Caco-2 (cell line): ENCODE results near the gene NFATC2. TPM values are rescaled to one million over a fixed set of nuclear protein-coding genes. Genes with fewer than 3 reads are reported as not detected.

Source experiments
- BruUV-seq: library from RNA; stranded (reverse); fragments of 400-500 nt; replicated peaks from 2 replicates; lab custom pipeline; 2021; lab: Mats Ljungman, UMichigan
- CTCF ChIA-PET: fragments of 300-600 bp; sonication (Branson Sonifier 250); formaldehyde crosslinking; loops from one replicate; lab custom pipeline; 2022; ENCODE audit warnings: antibody characterized with exemption; lab: Charles Lee
- POLR2A ChIA-PET: fragments of 300-600 bp; sonication (Branson Sonifier 250); formaldehyde crosslinking; loops from one replicate; lab custom pipeline; 2022; ENCODE audit warnings: antibody characterized with exemption; lab: Charles Lee
- DNase-seq, 2 experiments: peaks; one replicate each; pipeline versions ENCODE4 v3.0.0 to v3.0.0-alpha.2; 2020 to 2022
- H3K27me3 ChIP-seq: replicated peaks from 2 replicates; pipeline ENCODE4 v1.6.0; 2011; ENCODE audit warnings: low read length; ENCODE audit not compliant: control insufficient read depth, insufficient read depth
- H3K36me3 ChIP-seq: 2 replicates; pipeline ENCODE4 v1.5.1; 2011; ENCODE audit warnings: low read length; ENCODE audit not compliant: control insufficient read depth, insufficient read depth
- H3K4me1 ChIP-seq: fragments of 250-450 bp; sonication (Bioruptor Pico); 2 replicates; pipeline ENCODE4 v1.5.1; 2020; ENCODE audit warnings: mild to moderate bottlenecking
- H3K4me3 ChIP-seq: 2 replicates; pipeline ENCODE4 v1.5.1; 2011; ENCODE audit warnings: low read depth, mild to moderate bottlenecking, control low read depth, low read length
- H3K9me3 ChIP-seq: fragments of 250-450 bp; sonication (Bioruptor Pico); 2 replicates; pipeline ENCODE4 v1.5.1; 2020; ENCODE audit warnings: mild to moderate bottlenecking, moderate library complexity
- H3K27ac Mint-ChIP-seq: one replicate; pipeline ENCODE4 v1.8.0; 2022; ENCODE audit warnings: mixed read lengths; ENCODE audit not compliant: unreplicated experiment
- H3K27me3 Mint-ChIP-seq: one replicate; pipeline ENCODE4 v1.8.0; 2022; ENCODE audit warnings: mixed read lengths; ENCODE audit not compliant: insufficient read depth, unreplicated experiment
- H3K36me3 Mint-ChIP-seq: one replicate; pipeline ENCODE4 v1.8.0; 2022; ENCODE audit warnings: mild to moderate bottlenecking, mixed read lengths; ENCODE audit not compliant: insufficient read depth, unreplicated experiment
- H3K4me1 Mint-ChIP-seq: one replicate; pipeline ENCODE4 v1.8.0; 2022; ENCODE audit warnings: low read depth, mixed read lengths; ENCODE audit not compliant: unreplicated experiment
- H3K4me3 Mint-ChIP-seq: one replicate; pipeline ENCODE4 v1.8.0; 2022; ENCODE audit warnings: mild to moderate bottlenecking, moderate library complexity, mixed read lengths; ENCODE audit not compliant: unreplicated experiment
- H3K9me3 Mint-ChIP-seq: one replicate; pipeline ENCODE4 v1.8.0; 2022; ENCODE audit warnings: mixed read lengths; ENCODE audit not compliant: unreplicated experiment
- intact Hi-C: fragments of 100-400 bp; cut with micrococcal nuclease; formaldehyde crosslinking; loops from one replicate; pipeline ENCODE4 v1.10.0; 2022; ENCODE audit not compliant: unreplicated experiment
- total RNA-seq: library from RNA; stranded (reverse); gene quantifications from 2 replicates; pipeline ENCODE4 v1.2.3, GENCODE V29; 2022
- TF ChIP-seq, protein P1 (sequence below), 2 experiments: fragments of 200-600 bp in 1 of 2; IDR thresholded peaks; 1 replicate in 1 of 2; 2 replicates in 1 of 2; pipeline versions ENCODE4 v1.5.1 to v1.8.0; 2011 to 2022; ENCODE audit warnings: antibody characterized with exemption in 1 of 2, control low read depth in 1 of 2, inconsistent platforms in 1 of 2, low read depth in 1 of 2, low read length in 1 of 2, mild to moderate bottlenecking in 1 of 2, moderate library complexity in 1 of 2; ENCODE audit not compliant: insufficient read depth in 1 of 2, severe bottlenecking in 1 of 2, unreplicated experiment in 1 of 2

The NFATC2 gene
- total RNA-seq, 1 experiment from 2014 or later: 20.8 TPM

DNA sequence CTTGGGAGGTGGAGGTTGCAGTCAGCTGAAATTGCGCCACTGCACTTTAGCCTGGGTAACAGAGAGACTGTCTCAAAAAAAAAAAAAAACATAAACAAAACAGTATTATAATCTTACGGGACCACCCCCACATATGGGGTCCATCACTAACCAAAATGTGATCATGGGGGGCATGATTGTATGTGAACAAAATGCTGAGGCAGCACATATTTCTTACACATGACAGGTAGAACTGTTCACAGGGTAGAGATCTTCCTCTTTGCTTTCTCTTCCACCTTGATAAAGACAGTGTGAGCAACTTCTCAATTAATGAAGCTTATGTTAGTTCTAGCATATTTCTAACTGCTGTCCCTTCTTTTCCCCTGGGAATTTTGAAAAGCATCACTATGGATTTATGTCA lies 24.7 kb downstream of the NFATC2 start:
- CTCF ChIA-PET: no interaction called here
- no peaks in the 10 kb centered on the region for H3K9me3 ChIP-seq
- intact Hi-C loops: no loop called here
- Mint-ChIP-seq H3K27me3 (no peaks in the 10 kb centered on the region), H3K9me3 (no peaks in the 10 kb centered on the region), H3K27ac (no peak overlapping the region), H3K4me1 (no peaks in the 10 kb centered on the region), H3K4me3 (no peak overlapping the region), H3K36me3 (peaks cover 38% of the 10 kb centered on the region)
- TF ChIP-seq, protein P1, sequence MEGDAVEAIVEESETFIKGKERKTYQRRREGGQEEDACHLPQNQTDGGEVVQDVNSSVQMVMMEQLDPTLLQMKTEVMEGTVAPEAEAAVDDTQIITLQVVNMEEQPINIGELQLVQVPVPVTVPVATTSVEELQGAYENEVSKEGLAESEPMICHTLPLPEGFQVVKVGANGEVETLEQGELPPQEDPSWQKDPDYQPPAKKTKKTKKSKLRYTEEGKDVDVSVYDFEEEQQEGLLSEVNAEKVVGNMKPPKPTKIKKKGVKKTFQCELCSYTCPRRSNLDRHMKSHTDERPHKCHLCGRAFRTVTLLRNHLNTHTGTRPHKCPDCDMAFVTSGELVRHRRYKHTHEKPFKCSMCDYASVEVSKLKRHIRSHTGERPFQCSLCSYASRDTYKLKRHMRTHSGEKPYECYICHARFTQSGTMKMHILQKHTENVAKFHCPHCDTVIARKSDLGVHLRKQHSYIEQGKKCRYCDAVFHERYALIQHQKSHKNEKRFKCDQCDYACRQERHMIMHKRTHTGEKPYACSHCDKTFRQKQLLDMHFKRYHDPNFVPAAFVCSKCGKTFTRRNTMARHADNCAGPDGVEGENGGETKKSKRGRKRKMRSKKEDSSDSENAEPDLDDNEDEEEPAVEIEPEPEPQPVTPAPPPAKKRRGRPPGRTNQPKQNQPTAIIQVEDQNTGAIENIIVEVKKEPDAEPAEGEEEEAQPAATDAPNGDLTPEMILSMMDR (IDR thresholded peaks at IDR 0.05; ENCODE audit: insufficient read depth in 1 of 2, low read depth in 1 of 2, low read length in 1 of 2, severe bottlenecking in 1 of 2, unreplicated experiment in 1 of 2): no peak
- no peaks in the 10 kb centered on the region for H3K4me1 ChIP-seq
- H3K4me3 ChIP-seq: no peak overlapping the region
- no peak for DNase-seq
- BruUV-seq: no TSS peak
- POLR2A ChIA-PET: no interaction called here
- no peaks in the 10 kb centered on the region for H3K27me3 ChIP-seq
- H3K36me3 ChIP-seq: peaks cover 4% of the 10 kb centered on the region

DNA sequence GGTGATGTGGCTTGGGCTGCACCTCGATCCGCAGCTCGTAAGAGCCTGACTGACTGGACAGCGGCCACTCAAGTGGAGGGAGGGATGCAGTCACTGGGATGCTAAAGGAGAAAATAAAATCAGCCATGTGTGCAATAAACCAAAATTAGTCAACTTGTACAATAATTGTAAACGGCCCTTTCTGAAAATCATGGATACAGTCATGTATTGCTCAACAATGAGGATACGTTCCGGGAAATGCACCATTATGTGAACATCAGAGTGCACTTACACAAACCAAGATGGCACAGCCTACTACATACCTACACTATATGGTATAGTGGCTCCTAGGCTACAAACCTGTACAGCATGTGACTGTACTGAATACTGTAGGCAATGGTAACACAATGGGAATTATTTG lies 25.7 kb downstream of the NFATC2 start:
- Mint-ChIP-seq H3K9me3 (no peaks in the 10 kb centered on the region), H3K36me3 (peaks cover 43% of the 10 kb centered on the region), H3K27me3 (no peaks in the 10 kb centered on the region), H3K4me3 (no peak overlapping the region), H3K4me1 (peaks cover under 1% of the 10 kb centered on the region), H3K27ac (no peak overlapping the region)
- H3K9me3 ChIP-seq: no peaks in the 10 kb centered on the region
- intact Hi-C loops: no loop called here
- H3K27me3 ChIP-seq: no peaks in the 10 kb centered on the region
- no peak for DNase-seq
- TF ChIP-seq, protein P1 (IDR thresholded peaks at IDR 0.05; ENCODE audit: insufficient read depth in 1 of 2, low read depth in 1 of 2, low read length in 1 of 2, severe bottlenecking in 1 of 2, unreplicated experiment in 1 of 2): no peak
- BruUV-seq: no TSS peak
- ChIA-PET CTCF (no interaction called here), POLR2A (no interaction called here)
- no peaks in the 10 kb centered on the region for H3K4me1 ChIP-seq
- H3K4me3 ChIP-seq: no peak overlapping the region
- H3K36me3 ChIP-seq: peaks cover 4% of the 10 kb centered on the region; the same call in 1 of the 2 replicates

DNA sequence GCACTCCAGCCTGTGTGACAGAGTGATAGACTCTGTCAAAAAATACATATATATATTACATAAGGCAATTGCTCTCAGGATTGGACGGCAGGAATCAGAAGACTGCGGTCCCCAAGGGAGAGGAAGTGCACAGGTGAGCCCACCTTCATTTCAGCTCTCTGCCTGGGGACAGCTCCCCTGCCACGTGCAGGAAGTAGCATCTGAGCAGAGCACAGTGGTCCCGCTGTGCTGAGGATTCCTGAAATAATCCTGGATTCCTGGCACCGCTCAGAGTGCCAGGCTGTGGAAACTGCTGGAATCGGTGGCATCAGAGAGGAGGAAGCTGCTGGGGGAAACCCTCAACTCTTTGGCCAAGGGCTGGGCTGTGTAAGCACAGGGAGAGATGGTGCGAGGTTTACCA lies 27.7 kb downstream of the NFATC2 start:
- H3K27me3 Mint-ChIP-seq: no peaks in the 10 kb centered on the region
- 0 out of 2 replicates have a peak, but pooled peaks cover 3% of the 10 kb centered on the region for H3K4me1 ChIP-seq
- no peak overlapping the region for H3K4me3 Mint-ChIP-seq
- ChIA-PET POLR2A (no interaction called here), CTCF (no interaction called here)
- H3K9me3 ChIP-seq: no peaks in the 10 kb centered on the region
- TF ChIP-seq, protein P1 (IDR thresholded peaks at IDR 0.05; ENCODE audit: insufficient read depth in 1 of 2, low read depth in 1 of 2, low read length in 1 of 2, severe bottlenecking in 1 of 2, unreplicated experiment in 1 of 2): no peak
- intact Hi-C loops: no loop called here
- peaks cover 8% of the 10 kb centered on the region for H3K4me1 Mint-ChIP-seq
- no peak for DNase-seq
- no peaks in the 10 kb centered on the region for H3K27me3 ChIP-seq
- no TSS peak for BruUV-seq
- no peak overlapping the region for H3K4me3 ChIP-seq
- peaks cover 4% of the 10 kb centered on the region; the same call in 1 of the 2 replicates for H3K36me3 ChIP-seq
- no peaks in the 10 kb centered on the region for H3K9me3 Mint-ChIP-seq
- H3K27ac Mint-ChIP-seq: no peak overlapping the region
- H3K36me3 Mint-ChIP-seq: peaks cover 33% of the 10 kb centered on the region
